Adrenal gland (tissue), 12 donors: ENCODE results near the gene TRIM22. TPM values are rescaled to one million over a fixed set of nuclear protein-coding genes. Genes with fewer than 3 reads are reported as not detected.
"Not testable (repeated sequence)": the region's sequence is repeated elsewhere in the genome, so short reads cannot be mapped to it uniquely, and the experiment has no call there.

Source experiments
- DNase-seq, 7 donors: peaks; one replicate each; pipeline ENCODE4 v3.0.0-alpha.2; 2019 to 2020
- H3K27ac ChIP-seq, 5 donors: fragments of 200-600 bp; sonication (generic) in 4 of 5; 1 replicate in 3 of 5; 2 replicates in 2 of 5; pipeline versions ENCODE4 v1.5.1 to v1.8.0; 2016 to 2020; ENCODE audit warnings: mild to moderate bottlenecking in 1 of 5
- H3K27me3 ChIP-seq: fragments of 200-600 bp; 2 replicates; pipeline ENCODE4 v1.8.0; 2021
- H3K36me3 ChIP-seq, 2 donors: fragments of 200-600 bp; replicated peaks in 1 of 2; 1 replicate in 1 of 2; 2 replicates in 1 of 2; pipeline versions ENCODE4 v1.5.1 to v1.8.0; 2018 to 2022
- H3K4me1 ChIP-seq, 2 donors: fragments of 200-600 bp; replicated peaks in 1 of 2; 1 replicate in 1 of 2; 2 replicates in 1 of 2; pipeline versions ENCODE4 v1.5.1 to v1.8.0; 2018 to 2021
- H3K4me3 ChIP-seq, 4 donors: fragments of 200-600 bp; sonication (generic) in 3 of 4; one replicate each; pipeline ENCODE4 v1.5.1; 2016 to 2018
- H3K9me3 ChIP-seq, 3 donors: fragments of 200-600 bp; sonication (generic) in 1 of 3; replicated peaks in 1 of 3; 1 replicate in 2 of 3; 2 replicates in 1 of 3; pipeline versions ENCODE4 v1.5.1 to v1.8.0; 2016 to 2021
- CTCF ChIP-seq, 6 experiments: fragments of 450-650 bp in 4 of 6; fragments of 200-600 bp in 2 of 6; sonication (generic) in 1 of 6; IDR thresholded peaks; 1 replicate in 5 of 6; 2 replicates in 1 of 6; pipeline versions ENCODE4 v1.5.1 to v1.8.0; 2016 to 2021; ENCODE audit warnings: antibody characterized with exemption in 6 of 6, mild to moderate bottlenecking in 2 of 6, moderate library complexity in 1 of 6
- POLR2A ChIP-seq, 2 donors: fragments of 450-650 bp; IDR thresholded peaks; one replicate each; pipeline ENCODE4 v1.6.1; 2017; ENCODE audit warnings: antibody characterized with exemption in 2 of 2, mild to moderate bottlenecking in 2 of 2, moderate library complexity in 1 of 2
- WGBS, 4 donors: extraction: QIAGEN DNeasy Blood & Tissue Kit in 2 of 4; methylation state at CpG; one replicate each; pipeline versions ENCODE4 v1.1.5 to v1.1.7; 2013 to 2017; 5-methylcytosine and 5-hydroxymethylcytosine counted together
- intact Hi-C, 2 donors: fragments of 100-400 bp; cut with DNase I; formaldehyde crosslinking; loops; one replicate each; pipeline versions ENCODE4 v1.14.1 to v1.15.0; 2022 to 2023
- polyA plus RNA-seq, 3 donors: library from polyadenylated mRNA; stranded (reverse); fragments of 200-250 nt in 2 of 3; fragments of 350-450 nt in 1 of 3; fragmentation: Illumina TruSeq in 1 of 3; extraction: RNeasy Lipid Tissue Mini Kit (QIAGEN cat#74804) in 1 of 3; gene quantifications; one replicate each; pipeline ENCODE4 v1.2.3, GENCODE V29; 2013 to 2014
- total RNA-seq, 9 donors: library from RNA; depleted of rRNA in 4 of 9; stranded (reverse); fragments of >200 nt in 4 of 9; fragments of 120-200 nt in 1 of 9; fragmentation: NEBNext Ultra II Directional in 1 of 9; extraction: Animal tissue kit (Norgen Biotek cat#: 25700) in 1 of 9; gene quantifications; one replicate each; pipeline versions ENCODE4 v1.1.0 to v1.2.4, GENCODE V29; 2013 to 2023
- donor health status: healthy with polysubstance abuse.
- donor health status: Bipolar disorder and iron deficiency.
- donor health status: DM: yes; HTN: yes; CAD: no.
- donor health status: DM: no; HTN: no; CAD: no.
- donor health status: DM: no; HTN: no; CAD: no.
- donor health status: DM: yes; HTN: yes; CAD: no.

TRIM22 gene
- total and polyA plus RNA-seq, 12 donors: 5.1 to 71.8 (median 25.0) TPM

- Histone ChIP-seq H3K27me3 (no peaks in the 10 kb centered on the region), H3K36me3 (no peaks in the 10 kb centered on the region), H3K4me1 (peaks cover 0 to 11% of the 10 kb centered on the region in 2 donors), H3K9me3 (no peaks in the 10 kb centered on the region), H3K4me3 (no peak overlapping the region), H3K27ac (no peak overlapping the region)
- intact Hi-C loops: no loop called here
- TF ChIP-seq CTCF (IDR thresholded peaks at IDR 0.05) (no peak), POLR2A (IDR thresholded peaks at IDR 0.05) (no peak)
- WGBS, 4 donors: 84 to 97% (median 94%) methylated on average over 4 of the region's 4 CpGs
- no peak for DNase-seq
Observed at GRCh38 chr11:5686426-5686825, 3.2 kb upstream of the TRIM22 start.

- H3K27me3 ChIP-seq: no peaks in the 10 kb centered on the region
- intact Hi-C loops: no loop called here
- H3K36me3 ChIP-seq: no peaks in the 10 kb centered on the region
- no peaks in the 10 kb centered on the region for H3K9me3 ChIP-seq
- H3K4me1 ChIP-seq: peaks cover 0 to 11% of the 10 kb centered on the region in 2 donors
- no peak for DNase-seq
- TF ChIP-seq POLR2A (IDR thresholded peaks at IDR 0.05): no peak
- no peak for TF ChIP-seq CTCF (IDR thresholded peaks at IDR 0.05)
- WGBS, 4 donors: 87 to 100% (median 94%) methylated on average over 1 of the region's 1 CpG
- H3K4me3 ChIP-seq: no peak overlapping the region
- H3K27ac ChIP-seq: no peak overlapping the region
Observed at GRCh38 chr11:5688482-5688881, 1.1 kb upstream of the TRIM22 start.

DNA sequence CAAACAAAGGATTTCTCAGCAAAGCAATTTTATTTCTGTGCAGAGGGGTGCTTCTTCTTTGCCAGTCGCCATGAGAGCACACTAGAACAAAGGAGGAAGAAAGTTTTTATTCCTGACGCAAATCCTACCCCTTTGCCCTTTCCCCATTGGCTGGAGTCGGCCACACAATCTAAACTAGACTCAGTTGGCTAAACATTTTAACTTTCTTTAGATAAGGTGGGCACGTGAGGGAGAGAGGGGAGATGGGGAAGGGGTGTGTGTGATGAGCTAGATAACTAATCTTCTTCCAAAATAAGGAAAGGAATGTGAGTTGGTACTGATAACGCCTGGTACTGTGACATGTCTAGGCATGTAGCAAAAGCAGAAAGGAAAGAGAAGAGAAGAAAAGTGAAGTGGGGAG lies 626 bp downstream of the TRIM22 start:
- H3K27ac ChIP-seq: peak overlapping the region; percentile 51 to 86 (median 81)
- DNase-seq: no peak
- H3K4me3 ChIP-seq: peak overlapping the region in 2 of 4 donors; percentile 22 to 46
- no peaks in the 10 kb centered on the region for H3K27me3 ChIP-seq
- H3K9me3 ChIP-seq: no peaks in the 10 kb centered on the region
- no peaks in the 10 kb centered on the region for H3K36me3 ChIP-seq
- H3K4me1 ChIP-seq: peaks cover 0 to 15% of the 10 kb centered on the region in 2 donors
- intact Hi-C loops: no loop called here
- TF ChIP-seq POLR2A (IDR thresholded peaks at IDR 0.05) (no peak), CTCF (IDR thresholded peaks at IDR 0.05) (no peak)
- WGBS, 4 donors: 38 to 48% (median 43%) methylated on average over 5 of the region's 5 CpGs

- DNase-seq: no peak
- peak overlapping the region in 2 of 4 donors; percentile 8 to 46 for H3K4me3 ChIP-seq
- no peaks in the 10 kb centered on the region for H3K9me3 ChIP-seq
- H3K36me3 ChIP-seq: no peaks in the 10 kb centered on the region
- WGBS, 4 donors: 33 to 42% (median 38%) methylated on average over 5 of the region's 5 CpGs
- intact Hi-C loops: no loop called here
- H3K4me1 ChIP-seq: peaks cover 0 to 13% of the 10 kb centered on the region in 2 donors
- H3K27me3 ChIP-seq: no peaks in the 10 kb centered on the region
- TF ChIP-seq POLR2A (IDR thresholded peaks at IDR 0.05) (no peak), CTCF (IDR thresholded peaks at IDR 0.05) (no peak)
- H3K27ac ChIP-seq: peak overlapping the region in 4 of 5 donors; percentile 32 to 84 (median 74)
Observed at GRCh38 chr11:5690736-5691135, 1.1 kb downstream of the TRIM22 start.

DNA sequence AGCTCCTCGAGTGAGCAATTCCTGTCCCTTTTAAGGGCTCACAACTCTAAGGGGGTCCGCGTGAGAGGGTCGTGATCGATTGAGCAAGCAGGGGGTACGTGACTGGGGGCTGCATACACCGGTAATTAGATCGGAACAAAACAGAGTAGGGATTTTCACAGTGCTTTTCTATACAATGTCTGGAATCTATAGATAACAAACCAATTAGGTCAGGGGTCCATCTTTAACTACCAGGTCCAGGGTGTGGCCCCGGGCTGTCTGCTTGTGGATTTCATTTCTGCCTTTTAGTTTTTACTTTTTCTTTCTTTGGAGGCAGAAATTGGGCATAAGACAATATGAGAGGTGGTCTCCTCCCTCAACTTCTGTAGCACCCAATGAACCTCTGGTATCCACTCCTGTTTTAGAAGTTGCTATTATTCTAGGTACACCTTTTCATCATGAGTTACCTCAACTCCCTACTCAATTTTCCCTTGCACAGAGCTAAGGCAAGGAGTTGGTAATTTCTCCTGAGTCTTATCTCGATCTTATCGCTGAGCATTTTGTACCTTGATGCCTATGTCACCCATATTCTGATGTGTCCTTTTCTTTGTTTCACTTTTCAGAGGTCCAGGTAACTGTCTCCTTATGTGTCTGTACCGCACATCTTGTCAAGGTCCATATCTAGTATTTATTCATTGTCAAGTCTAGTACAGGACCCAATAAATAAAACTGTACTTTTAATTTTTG lies 1.8 kb downstream of the TRIM22 start:
- H3K36me3 ChIP-seq, DNase-seq, H3K9me3 ChIP-seq, intact Hi-C loops, H3K27me3 ChIP-seq: not testable (repeated sequence)
- H3K4me3 ChIP-seq: peak overlapping the region in 1 of 4 donors; percentile 46
- H3K27ac ChIP-seq: peak overlapping the region in 3 of 5 donors; percentile 67 to 84 (median 81)
- WGBS, 4 donors: 59 to 72% (median 64%) methylated on average over 12 of the region's 12 CpGs
- peaks cover 0 to 13% of the 10 kb centered on the region in 2 donors for H3K4me1 ChIP-seq
